NCI-H524 treated with DMSO at 0.1 percent for 48 hours (cell line): ENCODE measurements around the gene KAZN.

Experiments
- DNase-seq: peaks from one replicate; lab custom pipeline; 2025; lab: John Stamatoyannopoulos, UW

The KAZN gene

DNA sequence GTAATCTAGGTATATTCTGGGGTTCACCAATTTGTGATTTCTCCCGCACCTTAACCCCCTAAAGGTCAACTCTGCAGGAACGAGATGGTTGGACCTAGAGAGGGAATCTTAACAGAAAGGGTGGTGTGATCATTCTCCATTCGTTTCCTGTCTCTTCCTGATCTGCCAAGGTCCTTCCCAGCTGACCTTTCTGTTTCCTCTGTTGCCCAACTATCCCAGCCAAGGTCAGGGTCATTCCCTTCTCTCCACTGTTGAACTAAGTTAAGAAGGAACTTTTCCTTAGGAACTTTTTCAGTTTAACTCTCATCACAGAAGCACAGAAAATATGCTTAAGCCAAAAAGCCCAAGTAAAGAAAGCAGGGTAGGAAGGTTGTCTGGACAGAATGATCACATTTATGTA is 49.3 kb downstream of the KAZN start:
- no peak for DNase-seq

GRCh38 chr1:14648391-14648790 is 49.9 kb downstream of the KAZN start:
- DNase-seq = no peak

DNA sequence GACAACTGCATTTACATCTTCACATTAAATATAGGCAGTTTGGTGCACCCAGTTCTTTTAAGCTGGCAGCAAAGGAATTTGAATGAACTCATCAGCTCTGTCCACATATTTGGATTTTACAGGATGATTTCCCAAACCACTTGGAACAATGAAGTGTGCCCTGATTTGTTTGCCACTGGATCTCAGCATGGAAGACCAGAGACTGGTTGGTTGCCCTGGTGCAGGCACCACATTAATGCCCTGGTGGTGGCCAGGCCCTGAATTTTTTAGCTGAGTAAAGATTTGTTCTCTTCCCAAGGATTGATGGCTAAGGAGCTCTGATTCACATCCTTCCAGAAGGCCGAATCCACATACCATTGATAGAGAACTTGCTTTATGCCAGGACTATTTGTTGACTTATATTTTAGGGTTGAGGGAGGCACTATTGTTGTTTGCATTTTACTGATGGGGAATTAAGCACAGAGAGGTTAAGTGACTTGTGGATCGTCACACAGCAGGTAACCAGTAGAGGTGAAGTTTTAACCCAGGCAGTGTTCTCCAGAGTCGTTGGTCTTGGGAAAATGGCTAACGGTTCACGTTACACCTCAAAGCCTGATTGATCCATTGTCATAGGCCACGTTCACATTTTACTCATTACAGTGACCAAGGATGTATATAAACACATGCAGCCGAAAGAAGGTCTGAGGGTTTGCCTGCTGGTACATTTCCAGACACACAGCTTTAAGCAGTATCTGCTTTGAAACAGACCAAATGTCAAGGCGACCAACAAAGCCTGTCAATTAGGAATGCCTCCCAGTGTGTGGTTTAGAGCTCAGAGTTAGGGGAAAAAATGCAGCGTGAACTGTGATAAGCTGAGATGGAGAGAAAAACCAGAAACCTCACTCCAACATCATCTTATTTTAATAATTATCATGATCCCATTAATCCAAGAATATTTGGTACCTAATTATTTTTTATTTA is 50.7 kb downstream of the KAZN start:
- DNase-seq = no peak

GRCh38 chr1:14649976-14650375 is 51.5 kb downstream of the KAZN start:
- DNase-seq = no peak

GRCh38 chr1:14650951-14651350 is 52.5 kb downstream of the KAZN start:
- no peak for DNase-seq

GRCh38 chr1:14652840-14653239 is 54.4 kb downstream of the KAZN start:
- no peak for DNase-seq

- DNase-seq = no peak
Observed at GRCh38 chr1:14653461-14653960, 55.0 kb downstream of the KAZN start.

DNA sequence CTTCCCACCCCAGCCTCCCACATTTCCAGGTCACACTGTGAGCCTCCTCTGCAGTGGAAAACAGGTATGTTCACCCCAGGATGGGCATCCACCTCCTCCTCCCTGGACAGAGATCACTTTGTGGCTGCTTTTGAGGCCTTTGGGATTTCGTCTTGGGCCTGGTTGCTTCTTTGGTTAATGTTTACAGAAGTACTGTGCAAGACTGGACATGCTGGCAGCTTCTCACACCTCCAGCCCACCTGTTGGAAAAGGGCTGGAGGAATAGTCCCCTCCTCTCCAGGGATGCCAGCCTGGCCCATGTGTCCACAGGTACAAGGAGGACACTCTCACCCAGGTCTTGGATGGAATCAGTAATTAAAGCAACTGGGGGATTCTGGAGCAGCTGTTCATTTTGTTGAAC is 56.1 kb downstream of the KAZN start:
- DNase-seq = no peak

- no peak for DNase-seq
Observed at GRCh38 chr1:14655385-14655784, 56.9 kb downstream of the KAZN start.

DNA sequence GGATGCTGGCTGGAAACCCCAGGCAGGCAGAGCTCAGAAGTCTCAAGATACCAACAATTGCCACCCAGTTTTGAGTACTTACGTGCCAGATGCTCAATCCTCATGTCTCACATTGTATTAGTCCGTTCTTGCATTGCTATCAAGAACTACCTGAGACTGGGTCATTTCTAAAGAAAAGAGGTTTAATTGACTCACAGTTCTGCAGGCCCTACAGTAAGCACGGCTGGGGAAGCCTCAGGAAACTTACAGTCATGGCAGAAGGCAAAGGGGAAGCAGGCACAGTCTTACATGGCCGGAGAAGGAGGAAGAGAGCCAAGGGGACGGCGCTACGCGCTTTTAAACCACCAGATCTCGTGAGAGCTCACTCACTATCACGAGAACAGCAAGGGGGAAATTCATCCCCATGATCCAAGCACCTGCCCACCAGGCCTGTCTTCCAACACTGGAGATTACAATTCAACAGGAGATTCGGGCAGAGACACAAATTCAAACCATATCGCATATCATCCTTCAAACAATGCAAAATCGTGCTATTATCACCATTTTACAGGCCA is 58.0 kb downstream of the KAZN start:
- DNase-seq = no peak

DNA sequence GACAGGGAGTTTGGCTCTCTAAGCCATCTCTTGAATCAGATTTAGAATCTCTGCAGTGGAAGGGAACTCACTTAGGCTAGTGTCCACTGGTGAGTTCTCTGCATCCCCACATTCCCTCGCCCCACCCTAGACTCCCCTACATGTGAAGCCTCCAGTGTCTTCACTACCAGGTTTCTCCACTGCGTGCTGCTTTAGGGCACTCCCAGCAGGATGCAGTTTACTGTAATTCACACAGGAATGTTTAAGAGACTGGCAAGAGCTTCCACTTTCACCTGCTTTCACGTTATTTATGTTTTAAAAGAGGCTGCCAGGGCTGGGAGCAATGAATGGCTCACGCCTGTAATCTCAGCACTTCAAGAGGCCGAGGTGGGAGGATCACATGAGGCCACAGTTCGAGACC is 60.2 kb downstream of the KAZN start:
- DNase-seq = no peak

- no peak for DNase-seq
Observed at GRCh38 chr1:14659913-14660312, 61.4 kb downstream of the KAZN start.

- no peak for DNase-seq
Observed at GRCh38 chr1:14660801-14661200, 62.3 kb downstream of the KAZN start.

- peak; percentile 55 for DNase-seq
Observed at GRCh38 chr1:14661222-14661621, 62.7 kb downstream of the KAZN start.

DNA sequence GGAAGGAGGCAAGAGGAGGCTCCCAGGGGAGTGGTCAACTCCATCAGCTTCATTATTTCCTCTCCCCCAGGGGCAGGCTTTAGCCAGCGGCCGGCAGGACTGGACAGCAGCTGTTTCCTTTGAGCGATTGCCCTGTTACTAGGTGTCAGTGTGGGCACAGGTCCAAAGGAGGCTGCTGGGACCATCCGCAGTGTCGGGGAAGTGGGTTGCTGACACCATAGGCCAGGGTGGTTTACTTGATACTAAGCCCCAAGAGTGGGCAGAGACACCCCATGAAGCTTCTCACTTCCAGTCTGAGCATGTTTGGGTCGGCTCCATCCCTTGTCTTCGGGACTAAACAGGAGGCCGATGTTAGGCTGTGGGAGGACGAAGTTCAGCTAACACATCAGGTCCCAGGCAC is 63.6 kb downstream of the KAZN start:
- no peak for DNase-seq

GRCh38 chr1:14663773-14664172 is 65.3 kb downstream of the KAZN start:
- DNase-seq = no peak

GRCh38 chr1:14666373-14666772 is 67.9 kb downstream of the KAZN start:
- DNase-seq = no peak

GRCh38 chr1:14666962-14667650 is 68.6 kb downstream of the KAZN start:
- DNase-seq = peak; percentile 28

GRCh38 chr1:14667651-14667984 is 69.1 kb downstream of the KAZN start:
- no peak for DNase-seq

DNA sequence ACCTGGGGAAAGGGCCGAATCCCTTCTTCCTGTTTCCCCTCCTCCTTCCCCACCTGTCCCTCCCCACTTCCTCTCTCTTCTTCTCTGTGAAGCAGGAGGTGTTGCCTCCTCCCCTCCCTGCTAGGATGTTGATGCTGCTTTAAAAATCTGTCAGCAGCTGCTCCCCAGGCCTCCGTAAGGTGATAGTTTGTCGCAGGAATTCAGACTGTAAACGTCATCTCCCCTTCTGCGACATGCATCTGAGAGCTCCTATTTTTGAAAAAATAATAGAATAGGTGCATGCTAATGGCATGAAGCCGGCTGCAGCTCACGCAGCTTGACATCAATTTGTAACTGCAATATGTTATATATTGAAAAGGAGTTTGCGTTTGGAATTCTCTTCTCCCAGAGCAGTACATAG is 70.1 kb downstream of the KAZN start:
- no peak for DNase-seq

DNA sequence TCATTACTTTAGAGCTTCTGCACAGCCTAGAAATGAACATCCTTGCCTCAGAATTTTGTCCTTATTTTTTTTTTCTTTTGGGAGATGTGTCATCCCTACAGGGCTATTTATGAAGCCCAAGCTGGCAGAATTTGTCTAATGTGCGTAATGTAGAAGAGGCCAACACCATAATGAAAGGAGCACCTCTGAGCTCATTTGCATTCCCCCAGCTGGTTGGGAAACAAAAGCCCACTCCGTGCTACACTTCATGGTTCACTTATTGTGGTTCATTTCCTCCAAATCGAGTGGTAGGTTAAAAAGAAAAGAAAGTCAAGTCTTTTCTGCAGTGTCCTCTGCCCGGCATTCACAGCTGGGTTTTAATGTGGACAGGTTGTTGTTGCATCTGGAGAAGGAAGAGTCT is 73.5 kb downstream of the KAZN start:
- no peak for DNase-seq

DNA sequence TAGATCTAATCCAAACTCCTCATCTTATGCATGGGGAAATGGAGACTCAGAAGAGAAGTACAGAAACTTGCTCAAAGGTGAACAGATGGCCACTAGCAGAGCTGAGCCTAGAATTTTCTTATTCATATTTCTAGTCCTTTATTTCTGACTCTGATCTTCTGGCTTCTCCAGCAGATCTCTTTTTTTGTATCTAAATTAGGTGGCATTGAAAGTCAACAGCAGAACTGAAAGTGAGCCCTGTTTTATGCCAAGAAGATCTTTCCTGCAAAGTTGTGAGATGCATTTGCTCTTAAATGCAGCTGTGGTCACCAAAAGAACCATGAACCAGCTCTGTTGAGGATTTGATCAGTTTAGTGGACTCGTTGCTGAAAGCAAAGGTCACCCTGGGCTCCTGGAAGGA is 75.5 kb downstream of the KAZN start:
- DNase-seq = no peak

- DNase-seq = no peak
Observed at GRCh38 chr1:14676400-14676799, 77.9 kb downstream of the KAZN start.
